K562 (cell line): ENCODE measurements around the gene CDKN1C. TPM values are rescaled to one million over a fixed set of nuclear protein-coding genes. Genes with fewer than 3 reads are reported as not detected.
A peak's percentile ranks its signal among the peaks of the same experiment; 100 is the strongest.

Experiments
- EGR1 ChIP-seq: fragments of 450-650 bp; conservative IDR thresholded peaks from 2 replicates; pipeline ENCODE4 v1.6.1; 2017; ENCODE audit warnings: mild to moderate bottlenecking
- ELF2 ChIP-seq: fragments of 250-450 bp; sonication (Bioruptor Pico); IDR thresholded peaks from 2 replicates; pipeline ENCODE4 v1.5.0; 2021; ENCODE audit warnings: mild to moderate bottlenecking
- HNRNPK ChIP-seq: fragments of 200-400 bp; formaldehyde crosslinking; IDR thresholded peaks from one replicate; pipeline ENCODE4 v1.6.1; 2018; ENCODE audit warnings: mild to moderate bottlenecking, low read depth, low read length; ENCODE audit not compliant: poor library complexity, severe bottlenecking
- NFATC3 ChIP-seq: fragments of 450-650 bp; IDR thresholded peaks from 2 replicates; pipeline ENCODE4 v1.6.1; 2017; ENCODE audit warnings: mild to moderate bottlenecking
- PYGO2 ChIP-seq: fragments of 450-650 bp; IDR thresholded peaks from 2 replicates; pipeline ENCODE4 v1.6.1; 2016; ENCODE audit warnings: mild to moderate bottlenecking, missing genetic modification characterization, moderate library complexity, missing compliant biosample characterization
- RBM25 ChIP-seq: fragments of 200-400 bp; formaldehyde crosslinking; IDR thresholded peaks from 2 replicates; pipeline ENCODE4 v1.6.1; 2018; ENCODE audit warnings: low read length, low read depth, moderate library complexity; ENCODE audit not compliant: severe bottlenecking
- RCOR1 ChIP-seq, 2 experiments: IDR thresholded peaks; 2 replicates each; pipeline ENCODE4 v1.6.1; 2012; ENCODE audit warnings: low read depth in 2 of 2, low read length in 2 of 2, borderline replicate concordance in 1 of 2, improper control_type of control experiment in 1 of 2
- SETDB1 ChIP-seq: IDR thresholded peaks from one replicate; pipeline ENCODE4 v1.6.1; 2012; ENCODE audit warnings: low read length, control low read depth, inconsistent platforms
- SRSF1 ChIP-seq: fragments of 200-400 bp; formaldehyde crosslinking; IDR thresholded peaks from 2 replicates; pipeline ENCODE4 v1.6.1; 2017; ENCODE audit warnings: mild to moderate bottlenecking, low read depth, low read length, moderate library complexity
- ZNF197 ChIP-seq: fragments of 200-800 bp; sonication (Bioruptor generic); IDR thresholded peaks from 2 replicates; pipeline ENCODE4 v1.6.1; 2016; ENCODE audit warnings: low read depth, missing genetic modification characterization, missing compliant biosample characterization
- ZNF57 ChIP-seq: fragments of 450-650 bp; formaldehyde crosslinking; IDR thresholded peaks from 2 replicates; pipeline ENCODE4 v1.4.0; 2020; ENCODE audit warnings: mild to moderate bottlenecking, moderate library complexity
- polyA plus RNA-seq, 8 experiments: library from polyadenylated mRNA; depleted of rRNA in 4 of 8; stranded (reverse) in 5 of 8; unstranded in 3 of 8; fragments of >200 nt; fragmentation: Nextera tagmentation in 2 of 8; fragmentation: Illumina TruSeq in 1 of 8; extraction: Ambion mirVana in 2 of 8; extraction: Trizol in 1 of 8; gene quantifications; 2 replicates each; pipeline versions ENCODE4 v1.2.1 to v1.2.3, GENCODE V29; 2011 to 2014; ENCODE audit warnings: inconsistent platforms in 1 of 8, missing spikeins in 1 of 8
- total RNA-seq, 7 experiments: library from RNA; depleted of rRNA in 6 of 7; stranded (reverse); fragments of >200 nt in 6 of 7; fragmentation: Illumina TruSeq in 2 of 7; extraction: Trizol in 2 of 7; gene quantifications; 2 replicates each; pipeline versions ENCODE4 v1.2.1 to v1.2.3, GENCODE V29; 2011 to 2021; ENCODE audit warnings: low replicate concordance in 1 of 7
- TF ChIP-seq, protein P1 (sequence below): fragments of 250-450 bp; sonication (Bioruptor Pico); IDR thresholded peaks from 2 replicates; pipeline ENCODE4 v1.8.0; 2022; ENCODE audit warnings: inconsistent platforms, mild to moderate bottlenecking, moderate library complexity, borderline replicate concordance
- TF ChIP-seq, protein P2 (sequence below): fragments of 200-800 bp; sonication (Bioruptor generic); IDR thresholded peaks from 2 replicates; pipeline ENCODE4 v1.6.1; 2017; ENCODE audit warnings: missing genetic modification characterization, missing compliant biosample characterization
- TF ChIP-seq, protein P3 (sequence below): fragments of 450-650 bp; formaldehyde crosslinking; IDR thresholded peaks from 2 replicates; pipeline ENCODE4 v1.4.0; 2020; ENCODE audit warnings: mild to moderate bottlenecking, moderate library complexity
- TF ChIP-seq, protein P4 (sequence below): IDR thresholded peaks from 2 replicates; pipeline ENCODE4 v1.6.1; 2014; ENCODE audit warnings: antibody characterized with exemption
- TF ChIP-seq, protein P5 (sequence below): fragments of 450-650 bp; IDR thresholded peaks from one replicate; pipeline ENCODE4 v1.6.1; 2018; ENCODE audit warnings: mild to moderate bottlenecking, moderate library complexity; ENCODE audit not compliant: partially characterized antibody
- TF ChIP-seq, protein P6 (sequence below): IDR thresholded peaks from 2 replicates; pipeline ENCODE4 v1.6.1; 2011; ENCODE audit warnings: borderline replicate concordance, low read depth, mild to moderate bottlenecking, moderate library complexity, low read length; ENCODE audit not compliant: insufficient read depth, poor library complexity, severe bottlenecking

Gene CDKN1C
- total and polyA plus RNA-seq, 9 of the 15 experiments (the other 6 are each of a cell fraction or from before 2014, with no cell fraction given), result 2.8 to 21.1 (median 9.3) TPM

DNA sequence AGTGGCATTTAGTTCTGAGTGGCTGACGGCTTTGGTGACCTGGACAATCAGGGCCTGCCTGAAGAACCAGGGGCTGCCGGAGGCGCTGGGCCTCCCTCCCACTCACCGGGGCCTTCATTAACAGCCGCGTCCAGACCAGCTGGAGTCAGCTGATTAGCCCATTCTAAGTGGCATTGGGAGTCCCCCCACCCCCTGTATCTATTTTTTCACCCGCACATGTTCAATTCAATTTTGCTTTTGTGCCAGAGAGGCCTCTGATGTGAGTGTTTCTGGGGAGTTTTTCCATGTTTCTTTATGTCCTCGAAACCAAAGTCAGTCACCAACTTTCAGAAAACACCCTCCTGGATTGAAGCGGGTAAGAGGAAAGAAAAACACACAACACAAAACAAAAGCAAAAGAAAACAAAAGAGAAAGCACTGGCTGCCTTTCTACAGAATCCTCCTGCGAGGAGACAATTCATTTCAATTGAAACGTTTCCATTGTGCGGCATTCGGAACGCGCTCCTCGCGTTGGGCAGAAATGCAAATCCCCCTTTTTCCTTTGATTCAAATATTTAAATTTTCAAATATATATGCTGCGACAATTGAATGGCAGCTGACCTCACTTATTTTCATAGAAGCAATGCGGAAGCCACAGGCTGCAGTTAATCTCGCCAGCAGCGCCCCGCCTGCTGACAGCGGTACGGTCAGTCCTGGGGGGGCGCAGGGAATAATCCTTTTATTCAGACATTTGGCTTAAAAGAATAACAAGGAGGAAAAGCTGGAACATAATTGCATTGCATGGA is 17.7 kb downstream of the CDKN1C start (continued):
- TF ChIP-seq, protein P1, sequence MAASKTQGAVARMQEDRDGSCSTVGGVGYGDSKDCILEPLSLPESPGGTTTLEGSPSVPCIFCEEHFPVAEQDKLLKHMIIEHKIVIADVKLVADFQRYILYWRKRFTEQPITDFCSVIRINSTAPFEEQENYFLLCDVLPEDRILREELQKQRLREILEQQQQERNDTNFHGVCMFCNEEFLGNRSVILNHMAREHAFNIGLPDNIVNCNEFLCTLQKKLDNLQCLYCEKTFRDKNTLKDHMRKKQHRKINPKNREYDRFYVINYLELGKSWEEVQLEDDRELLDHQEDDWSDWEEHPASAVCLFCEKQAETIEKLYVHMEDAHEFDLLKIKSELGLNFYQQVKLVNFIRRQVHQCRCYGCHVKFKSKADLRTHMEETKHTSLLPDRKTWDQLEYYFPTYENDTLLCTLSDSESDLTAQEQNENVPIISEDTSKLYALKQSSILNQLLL (CRISPR knock-in tag), result no peak
- TF ChIP-seq, protein P2, sequence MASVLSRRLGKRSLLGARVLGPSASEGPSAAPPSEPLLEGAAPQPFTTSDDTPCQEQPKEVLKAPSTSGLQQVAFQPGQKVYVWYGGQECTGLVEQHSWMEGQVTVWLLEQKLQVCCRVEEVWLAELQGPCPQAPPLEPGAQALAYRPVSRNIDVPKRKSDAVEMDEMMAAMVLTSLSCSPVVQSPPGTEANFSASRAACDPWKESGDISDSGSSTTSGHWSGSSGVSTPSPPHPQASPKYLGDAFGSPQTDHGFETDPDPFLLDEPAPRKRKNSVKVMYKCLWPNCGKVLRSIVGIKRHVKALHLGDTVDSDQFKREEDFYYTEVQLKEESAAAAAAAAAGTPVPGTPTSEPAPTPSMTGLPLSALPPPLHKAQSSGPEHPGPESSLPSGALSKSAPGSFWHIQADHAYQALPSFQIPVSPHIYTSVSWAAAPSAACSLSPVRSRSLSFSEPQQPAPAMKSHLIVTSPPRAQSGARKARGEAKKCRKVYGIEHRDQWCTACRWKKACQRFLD (CRISPR knock-in tag), result peak; percentile 26; the same call in 1 of the 2 replicates
- no peak for TF ChIP-seq PYGO2 (tag)
- no peak for TF ChIP-seq ZNF57
- peak in 1 of 2 experiments; percentile 17; a peak in 1 of 4 replicates for TF ChIP-seq RCOR1 (IDR thresholded peaks at IDR 0.05; ENCODE audit: borderline replicate concordance in 1 of 2, low read depth in 2 of 2, low read length in 2 of 2)
- 0 out of 2 replicates have a peak, but pooled peaks have one; percentile 52 for TF ChIP-seq ELF2
- TF ChIP-seq NFATC3, result no peak
- no peak for TF ChIP-seq ZNF197 (CRISPR knock-in tag)
- TF ChIP-seq SETDB1, result no peak
- TF ChIP-seq, protein P3, sequence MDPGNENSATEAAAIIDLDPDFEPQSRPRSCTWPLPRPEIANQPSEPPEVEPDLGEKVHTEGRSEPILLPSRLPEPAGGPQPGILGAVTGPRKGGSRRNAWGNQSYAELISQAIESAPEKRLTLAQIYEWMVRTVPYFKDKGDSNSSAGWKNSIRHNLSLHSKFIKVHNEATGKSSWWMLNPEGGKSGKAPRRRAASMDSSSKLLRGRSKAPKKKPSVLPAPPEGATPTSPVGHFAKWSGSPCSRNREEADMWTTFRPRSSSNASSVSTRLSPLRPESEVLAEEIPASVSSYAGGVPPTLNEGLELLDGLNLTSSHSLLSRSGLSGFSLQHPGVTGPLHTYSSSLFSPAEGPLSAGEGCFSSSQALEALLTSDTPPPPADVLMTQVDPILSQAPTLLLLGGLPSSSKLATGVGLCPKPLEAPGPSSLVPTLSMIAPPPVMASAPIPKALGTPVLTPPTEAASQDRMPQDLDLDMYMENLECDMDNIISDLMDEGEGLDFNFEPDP (CRISPR knock-in tag), result no peak
- peak; percentile 83 for TF ChIP-seq EGR1
- TF ChIP-seq, protein P4, sequence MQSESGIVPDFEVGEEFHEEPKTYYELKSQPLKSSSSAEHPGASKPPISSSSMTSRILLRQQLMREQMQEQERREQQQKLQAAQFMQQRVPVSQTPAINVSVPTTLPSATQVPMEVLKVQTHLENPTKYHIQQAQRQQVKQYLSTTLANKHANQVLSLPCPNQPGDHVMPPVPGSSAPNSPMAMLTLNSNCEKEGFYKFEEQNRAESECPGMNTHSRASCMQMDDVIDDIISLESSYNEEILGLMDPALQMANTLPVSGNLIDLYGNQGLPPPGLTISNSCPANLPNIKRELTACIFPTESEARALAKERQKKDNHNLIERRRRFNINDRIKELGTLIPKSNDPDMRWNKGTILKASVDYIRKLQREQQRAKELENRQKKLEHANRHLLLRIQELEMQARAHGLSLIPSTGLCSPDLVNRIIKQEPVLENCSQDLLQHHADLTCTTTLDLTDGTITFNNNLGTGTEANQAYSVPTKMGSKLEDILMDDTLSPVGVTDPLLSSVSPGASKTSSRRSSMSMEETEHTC, result no peak
- TF ChIP-seq, protein P5, sequence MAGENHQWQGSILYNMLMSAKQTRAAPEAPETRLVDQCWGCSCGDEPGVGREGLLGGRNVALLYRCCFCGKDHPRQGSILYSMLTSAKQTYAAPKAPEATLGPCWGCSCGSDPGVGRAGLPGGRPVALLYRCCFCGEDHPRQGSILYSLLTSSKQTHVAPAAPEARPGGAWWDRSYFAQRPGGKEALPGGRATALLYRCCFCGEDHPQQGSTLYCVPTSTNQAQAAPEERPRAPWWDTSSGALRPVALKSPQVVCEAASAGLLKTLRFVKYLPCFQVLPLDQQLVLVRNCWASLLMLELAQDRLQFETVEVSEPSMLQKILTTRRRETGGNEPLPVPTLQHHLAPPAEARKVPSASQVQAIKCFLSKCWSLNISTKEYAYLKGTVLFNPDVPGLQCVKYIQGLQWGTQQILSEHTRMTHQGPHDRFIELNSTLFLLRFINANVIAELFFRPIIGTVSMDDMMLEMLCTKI, result no peak
- no peak for TF ChIP-seq SRSF1
- no peak for TF ChIP-seq HNRNPK
- TF ChIP-seq RBM25, result no peak
- TF ChIP-seq, protein P6, sequence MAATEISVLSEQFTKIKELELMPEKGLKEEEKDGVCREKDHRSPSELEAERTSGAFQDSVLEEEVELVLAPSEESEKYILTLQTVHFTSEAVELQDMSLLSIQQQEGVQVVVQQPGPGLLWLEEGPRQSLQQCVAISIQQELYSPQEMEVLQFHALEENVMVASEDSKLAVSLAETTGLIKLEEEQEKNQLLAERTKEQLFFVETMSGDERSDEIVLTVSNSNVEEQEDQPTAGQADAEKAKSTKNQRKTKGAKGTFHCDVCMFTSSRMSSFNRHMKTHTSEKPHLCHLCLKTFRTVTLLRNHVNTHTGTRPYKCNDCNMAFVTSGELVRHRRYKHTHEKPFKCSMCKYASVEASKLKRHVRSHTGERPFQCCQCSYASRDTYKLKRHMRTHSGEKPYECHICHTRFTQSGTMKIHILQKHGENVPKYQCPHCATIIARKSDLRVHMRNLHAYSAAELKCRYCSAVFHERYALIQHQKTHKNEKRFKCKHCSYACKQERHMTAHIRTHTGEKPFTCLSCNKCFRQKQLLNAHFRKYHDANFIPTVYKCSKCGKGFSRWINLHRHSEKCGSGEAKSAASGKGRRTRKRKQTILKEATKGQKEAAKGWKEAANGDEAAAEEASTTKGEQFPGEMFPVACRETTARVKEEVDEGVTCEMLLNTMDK, result no peak
